Muscle of arm (tissue), 12 donors: ENCODE results near the gene NRXN3. TPM values are rescaled to one million over a fixed set of nuclear protein-coding genes. Genes with fewer than 3 reads are reported as not detected.
A peak's percentile ranks its signal among the peaks of the same experiment; 100 is the strongest.

Experiments used
- DNase-seq: peaks from one replicate; pipeline ENCODE4 v3.0.0-alpha.2; 2013
- polyA plus RNA-seq, 12 donors: library from polyadenylated mRNA; unstranded; fragments of 120-200 nt; gene quantifications; one replicate each; pipeline ENCODE4 v1.2.1, GENCODE V29; 2013; ENCODE audit not compliant: insufficient read length in 12 of 12

Gene NRXN3
- polyA plus RNA-seq, 12 donors, result 0.43 to 8.4 (median 1.2) TPM; not detected in 2

GRCh38 chr14:79204591-79204990 lies 1034.4 kb downstream of the NRXN3 start:
- DNase-seq, result no peak

GRCh38 chr14:79209418-79209817 lies 1039.2 kb downstream of the NRXN3 start:
- no peak for DNase-seq

DNA sequence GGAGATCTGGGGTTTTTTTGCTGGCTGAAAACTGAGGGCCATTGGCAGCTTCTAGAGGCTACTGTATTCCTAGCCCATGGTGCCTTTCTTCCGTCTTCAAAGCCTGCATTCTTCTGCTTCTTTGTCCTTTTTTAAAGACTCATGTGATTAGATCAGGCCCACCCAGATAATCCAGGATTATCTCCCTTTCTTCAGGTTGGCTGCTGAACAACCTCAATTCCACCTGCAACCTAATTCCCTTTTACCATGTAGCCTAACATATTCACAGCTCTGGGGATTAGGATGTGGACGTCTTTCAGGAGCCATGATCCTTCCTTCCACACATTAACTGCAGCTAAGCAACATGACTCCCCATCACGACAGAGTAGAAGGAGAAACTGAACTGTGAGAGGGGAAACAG lies 1055.6 kb downstream of the NRXN3 start:
- DNase-seq, result no peak

DNA sequence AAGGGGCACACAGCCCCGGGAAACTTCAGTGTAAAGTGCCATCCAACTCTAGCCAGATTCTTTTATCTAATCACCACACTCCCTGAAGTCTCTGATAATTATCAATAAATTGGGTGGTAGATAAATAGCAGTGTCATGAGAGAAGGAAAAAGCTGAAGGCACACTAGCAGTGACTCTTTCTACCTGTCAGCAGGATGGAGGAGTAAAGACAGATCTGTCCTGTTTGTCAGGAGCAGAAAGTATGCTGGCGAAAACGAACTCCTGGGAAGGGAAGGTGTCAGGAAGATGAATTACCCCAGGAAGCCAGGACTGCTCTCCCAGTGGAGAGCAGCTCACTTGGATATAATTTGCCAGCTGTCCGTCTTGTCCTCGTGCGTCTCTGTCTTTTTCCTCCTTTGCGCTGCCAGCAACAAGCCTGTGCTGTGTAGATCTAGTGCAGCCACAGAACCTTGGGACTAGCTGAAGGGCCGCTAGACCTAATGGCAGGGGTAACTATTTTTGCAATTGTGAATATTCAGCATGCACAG lies 1059.3 kb downstream of the NRXN3 start:
- DNase-seq, result no peak

GRCh38 chr14:79242666-79243065 lies 1072.5 kb downstream of the NRXN3 start:
- DNase-seq, result peak; percentile 11

DNA sequence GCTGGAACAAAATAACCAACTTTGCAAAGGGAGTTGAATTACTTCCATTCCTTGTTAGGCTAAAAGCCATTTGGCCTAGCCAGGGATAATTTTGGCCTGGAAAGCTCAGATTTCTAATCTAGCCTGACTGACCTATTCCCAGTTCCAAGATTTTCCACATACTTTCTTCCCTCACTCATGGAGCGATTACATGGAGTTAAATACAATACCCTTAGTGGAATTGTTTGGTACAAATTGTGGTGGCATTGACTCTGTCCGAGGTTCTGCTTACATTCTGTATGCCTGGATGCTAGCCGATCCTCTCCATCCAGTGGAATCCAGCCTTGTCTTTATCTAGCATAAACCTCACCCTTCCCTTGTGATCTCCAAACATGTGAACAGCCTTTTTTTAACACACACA lies 1076.0 kb downstream of the NRXN3 start:
- peak; percentile 8 for DNase-seq

DNA sequence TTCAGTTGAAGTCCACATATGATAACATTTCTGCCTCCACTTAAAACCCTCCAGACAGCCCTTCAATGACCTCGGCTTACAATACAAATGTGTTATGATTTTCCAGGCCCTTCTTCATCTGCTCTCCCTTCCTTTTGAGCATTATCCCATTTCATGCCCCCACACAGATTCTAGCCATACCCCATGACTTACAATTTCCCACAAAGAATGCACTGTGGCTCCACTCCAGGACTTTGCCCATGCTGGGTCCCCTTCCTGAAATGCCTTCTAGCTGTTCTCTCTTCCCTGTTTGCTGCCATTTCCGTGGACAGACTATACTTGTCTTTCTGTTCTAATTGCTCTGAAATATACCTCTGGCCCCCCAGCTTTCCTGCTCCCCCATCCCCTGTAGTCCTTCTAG lies 1078.0 kb downstream of the NRXN3 start:
- DNase-seq, result no peak

DNA sequence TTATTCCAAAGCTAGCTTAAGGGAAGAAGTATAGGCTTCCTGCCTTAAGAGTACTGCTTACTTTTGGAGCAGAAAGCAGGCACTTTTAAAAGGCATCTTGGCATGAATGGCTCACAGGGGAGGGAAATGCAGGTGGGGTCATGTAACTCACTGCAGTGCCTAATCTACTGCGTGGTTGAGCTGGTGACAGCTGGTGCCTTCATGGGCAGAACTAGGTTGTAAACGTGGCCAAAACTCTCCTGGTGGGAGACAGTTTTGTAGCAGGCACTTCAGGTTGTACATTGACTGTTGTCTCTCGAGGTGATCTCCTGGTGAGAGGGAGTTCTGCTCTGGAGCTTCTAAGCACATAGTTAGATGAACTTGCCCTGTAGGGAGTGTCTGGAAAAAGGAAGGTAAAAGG lies 1078.6 kb downstream of the NRXN3 start:
- DNase-seq, result no peak

- DNase-seq, result no peak
Observed at GRCh38 chr14:79251278-79251677, 1081.1 kb downstream of the NRXN3 start.

DNA sequence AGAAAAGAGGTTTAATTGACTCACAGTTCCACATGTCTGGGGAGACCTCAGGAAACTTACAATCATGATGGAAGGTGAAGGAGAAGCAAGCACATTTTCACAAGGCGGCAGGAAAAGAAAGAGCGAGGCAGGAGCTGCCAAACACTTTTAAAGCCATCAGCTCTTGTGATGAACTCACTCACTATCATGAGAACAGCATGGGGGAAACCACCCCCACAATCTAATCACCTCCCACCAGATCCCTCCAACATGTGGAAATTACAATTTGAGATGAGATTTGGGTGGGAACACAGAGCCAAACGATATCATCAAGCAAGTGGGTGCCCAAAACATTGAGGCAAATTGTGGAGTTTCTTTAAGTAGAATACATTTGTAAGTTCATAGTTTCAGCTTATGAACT lies 1083.4 kb downstream of the NRXN3 start:
- DNase-seq, result no peak

GRCh38 chr14:79254069-79254775 lies 1084.0 kb downstream of the NRXN3 start:
- no peak for DNase-seq

- no peak for DNase-seq
Observed at GRCh38 chr14:79256380-79256779, 1086.2 kb downstream of the NRXN3 start.

GRCh38 chr14:79260406-79260805 lies 1090.2 kb downstream of the NRXN3 start:
- no peak for DNase-seq

DNA sequence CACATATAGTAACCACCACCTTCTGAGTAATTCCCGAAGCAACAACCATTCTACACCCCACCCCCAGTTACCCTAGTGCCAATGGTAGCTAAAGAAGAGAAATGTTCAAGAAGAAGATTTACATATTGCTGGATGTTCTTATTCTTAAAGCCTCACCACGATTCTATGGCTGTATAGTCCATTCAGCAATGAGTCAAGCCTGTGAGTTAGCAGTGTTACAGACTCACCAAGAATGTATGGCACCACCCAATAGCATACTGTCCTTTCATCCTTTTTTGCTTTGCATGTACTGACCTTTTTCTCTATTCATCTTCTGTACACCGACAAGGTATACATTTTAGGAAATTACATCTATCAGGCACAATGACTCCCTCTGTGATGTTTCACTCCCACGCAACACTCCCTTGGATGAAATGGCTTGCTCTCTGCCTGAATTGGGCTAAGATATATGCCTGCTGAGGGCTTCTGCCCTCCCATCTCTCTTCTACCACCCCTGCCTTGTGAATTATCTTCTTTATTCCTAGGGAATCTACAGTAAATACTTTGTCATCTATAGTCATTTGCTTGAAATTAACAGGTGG lies 1095.3 kb downstream of the NRXN3 start:
- no peak for DNase-seq

DNA sequence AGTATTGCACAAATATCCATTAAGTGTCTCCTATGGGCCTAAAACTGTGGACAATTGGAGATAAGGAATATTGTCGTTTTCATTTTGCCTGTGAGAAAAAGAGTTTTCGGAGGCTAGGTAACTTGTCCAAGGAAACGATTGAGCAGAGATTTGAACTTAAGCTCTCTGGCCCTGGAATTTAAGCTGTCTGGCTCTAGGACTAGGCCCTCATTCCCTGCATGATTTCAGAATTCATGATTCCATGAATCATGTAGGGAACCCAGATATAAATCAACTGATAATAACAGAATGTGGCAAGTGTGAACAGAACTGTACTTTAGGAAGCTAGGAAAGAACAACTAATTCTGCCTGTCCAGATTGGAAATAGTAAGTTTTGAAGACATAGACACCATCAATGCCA lies 1100.2 kb downstream of the NRXN3 start:
- DNase-seq, result no peak

GRCh38 chr14:79271122-79271521 lies 1100.9 kb downstream of the NRXN3 start:
- DNase-seq, result no peak

DNA sequence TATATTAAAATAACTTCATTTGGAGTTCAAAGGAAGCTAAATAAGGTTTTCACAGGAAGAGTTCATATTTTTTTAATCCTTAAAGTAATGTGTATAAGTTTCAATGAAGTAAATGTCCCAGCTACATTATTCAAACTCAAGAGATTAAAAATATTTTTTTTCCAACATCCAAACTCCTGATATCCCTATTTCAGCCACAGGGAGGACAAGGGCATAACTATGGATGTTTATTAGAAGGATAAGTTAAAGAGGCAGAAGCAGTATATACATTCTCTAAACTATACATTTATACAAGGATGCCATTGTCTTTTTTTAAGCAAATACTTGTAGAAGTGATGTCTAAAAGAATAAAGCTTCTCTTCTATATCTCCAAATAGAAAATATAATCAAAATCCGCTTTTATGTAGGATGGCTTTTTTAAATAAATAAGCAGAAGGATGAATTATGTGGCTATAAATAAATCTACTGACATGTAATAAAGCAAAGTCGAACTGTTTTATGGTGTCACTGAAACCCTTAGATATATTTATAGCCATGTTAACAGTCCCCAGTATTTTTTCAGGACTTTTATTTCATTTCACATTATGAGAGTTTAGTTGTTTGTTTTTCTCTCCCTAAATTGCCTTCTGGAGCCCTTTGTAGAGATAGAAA lies 1104.6 kb downstream of the NRXN3 start:
- DNase-seq, result no peak

- no peak for DNase-seq
Observed at GRCh38 chr14:79275292-79275655, 1105.1 kb downstream of the NRXN3 start.

DNA sequence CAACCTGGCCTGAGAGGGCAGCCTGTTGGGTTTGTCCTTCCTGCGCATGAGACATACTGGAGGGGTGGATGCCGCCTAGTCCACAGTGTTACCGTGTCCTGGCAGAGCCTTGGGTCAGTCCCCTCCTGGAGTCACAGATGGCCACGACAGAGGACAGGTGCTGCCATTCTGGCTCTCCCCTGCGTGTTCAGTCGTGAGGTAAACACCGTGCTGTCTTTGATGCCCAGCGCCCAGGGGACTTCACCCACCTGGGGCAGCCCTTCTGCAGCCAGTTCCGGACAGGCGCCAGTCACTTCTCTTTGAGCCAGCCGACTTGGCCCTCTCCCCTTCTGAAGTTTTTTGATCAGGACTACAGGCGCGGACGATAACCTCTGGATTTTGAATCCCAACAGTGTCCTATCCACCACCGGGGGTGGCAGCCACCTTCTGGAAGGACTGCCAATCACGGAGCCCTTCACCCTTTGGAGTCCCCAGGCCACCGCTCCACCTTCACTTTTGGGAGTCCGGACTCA lies 1108.2 kb downstream of the NRXN3 start:
- no peak for DNase-seq

DNA sequence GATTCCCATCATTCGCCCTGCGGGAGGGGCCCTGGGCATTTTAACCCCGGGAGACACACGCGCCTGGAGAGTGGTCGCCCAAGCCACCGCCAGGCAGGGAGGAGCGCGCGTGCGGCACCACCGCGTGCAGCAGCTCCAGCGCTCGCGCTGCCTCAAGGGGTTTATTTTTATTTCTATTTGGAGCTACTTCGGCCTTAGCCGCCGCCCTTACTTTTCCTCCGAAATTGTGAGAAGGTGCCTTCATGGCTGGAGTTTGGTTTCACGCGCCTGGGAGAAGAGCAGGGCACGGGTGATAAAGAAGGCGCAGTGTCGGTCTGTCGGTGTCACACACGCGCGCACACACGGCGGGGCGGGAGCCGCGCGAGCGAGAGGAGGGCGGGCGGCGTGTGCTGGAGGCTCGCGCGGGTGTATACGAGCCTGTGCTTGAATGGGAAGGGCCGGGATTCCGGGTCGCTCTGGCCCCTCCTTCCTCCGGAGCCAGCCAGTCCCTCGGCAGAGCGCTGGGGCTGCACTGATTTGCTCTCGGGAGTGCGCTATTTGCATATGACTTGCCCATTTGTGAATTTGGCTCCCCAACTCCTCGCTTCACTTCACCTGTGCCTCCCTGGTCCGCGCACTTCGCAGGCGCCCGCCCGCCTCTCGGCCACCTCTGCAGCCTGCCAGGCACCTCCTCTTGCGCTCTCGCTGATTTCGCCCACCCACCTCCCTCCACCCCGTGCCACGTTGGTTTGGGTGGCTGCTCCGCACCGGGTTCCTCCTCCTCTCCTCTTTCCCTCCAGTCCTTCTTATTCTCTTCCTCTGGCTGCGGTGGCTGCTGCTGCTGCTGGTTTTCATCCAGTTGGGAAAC lies 1108.8 kb downstream of the NRXN3 start:
- peak; percentile 60 for DNase-seq

DNA sequence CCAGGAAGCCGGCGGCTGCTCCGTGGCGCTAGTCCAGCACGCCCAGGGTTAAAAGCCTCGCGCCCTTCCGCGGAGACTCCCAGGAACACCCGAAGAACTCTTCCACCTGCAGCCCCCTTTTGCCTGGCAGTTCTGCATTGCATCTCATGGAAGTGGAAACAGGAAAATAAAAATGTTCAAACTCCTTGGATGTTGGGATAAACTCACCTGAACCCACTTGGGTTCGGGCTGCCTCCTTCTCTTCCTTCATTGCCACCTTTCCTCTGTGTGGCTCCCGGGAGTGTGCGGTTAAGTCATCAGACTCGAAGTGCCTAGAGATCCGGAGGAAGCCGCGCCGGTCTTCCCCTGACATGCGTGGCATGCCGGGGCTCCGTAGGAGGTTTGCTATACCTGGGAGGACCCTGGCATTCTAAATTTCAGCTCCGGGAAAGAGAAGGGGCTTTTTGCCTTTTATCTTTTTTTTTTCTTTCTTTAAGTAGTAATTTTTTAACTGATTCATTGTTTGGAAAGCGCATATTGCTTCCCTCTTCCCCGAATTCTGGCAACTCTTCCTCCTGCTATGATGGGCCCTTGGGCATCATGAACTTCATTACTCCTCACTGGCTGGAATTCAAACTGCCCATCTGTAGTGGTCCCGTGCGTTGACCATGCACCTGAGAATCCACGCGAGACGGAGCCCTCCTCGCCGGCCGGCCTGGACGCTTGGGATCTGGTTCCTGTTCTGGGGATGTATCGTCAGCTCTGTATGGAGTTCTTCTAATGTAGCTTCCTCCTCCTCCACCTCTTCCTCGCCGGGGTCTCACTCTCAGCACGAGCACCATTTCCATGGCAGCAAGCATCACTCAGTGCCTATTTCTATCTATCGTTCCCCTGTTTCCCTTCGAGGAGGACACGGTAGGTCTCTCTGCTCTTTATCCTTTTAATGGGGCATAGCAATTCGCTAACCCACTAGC lies 1109.7 kb downstream of the NRXN3 start:
- no peak for DNase-seq
